ENCODE measurements around the gene TAF4B.

The TAF4B gene

GRCh38 chr18:26397019-26397418 is 170.8 kb downstream of the TAF4B start:
- H3F3A ChIP-seq (ENCODE audit: insufficient read depth), result 0 out of 2 replicates have a peak, but pooled peaks cover 6% of the 10 kb centered on the region
- no peak overlapping the region for H3K4me3 ChIP-seq (ENCODE audit: insufficient read depth, low read length, poor library complexity, severe bottlenecking)
- no peaks in the 10 kb centered on the region for H3K79me2 ChIP-seq (ENCODE audit: insufficient read depth, low read length)
- H4K20me1 ChIP-seq (ENCODE audit: low read depth, low read length), result no peaks in the 10 kb centered on the region
- no peaks in the 10 kb centered on the region for H3K36me3 ChIP-seq (ENCODE audit: low read length)
- no peak overlapping the region for H3K27ac ChIP-seq (ENCODE audit: low read depth, low read length)
- H3K9me2 ChIP-seq (replicated peaks; ENCODE audit: insufficient read depth, low read length), result no peaks in the 10 kb centered on the region
- H3K9ac ChIP-seq (ENCODE audit: low read length), result no peak overlapping the region
- H3K27me3 ChIP-seq (ENCODE audit: low read length), result no peaks in the 10 kb centered on the region
- no peak for TF ChIP-seq CTCF (IDR thresholded peaks at IDR 0.05; ENCODE audit: insufficient read depth, low read length, poor library complexity, severe bottlenecking)
- TF ChIP-seq EZH2phosphoT487 (conservative IDR thresholded peaks at IDR 0.05; ENCODE audit: low read length), result no peak
- H3K4me2 ChIP-seq (ENCODE audit: low read depth, low read length, poor library complexity, severe bottlenecking), result no peak overlapping the region
- no peak overlapping the region for H2AFZ ChIP-seq (ENCODE audit: low read depth, low read length, severe bottlenecking)
- no peaks in the 10 kb centered on the region for H3K9me3 ChIP-seq (ENCODE audit: insufficient read depth, low read length)

GRCh38 chr18:26403491-26403890 is 177.2 kb downstream of the TAF4B start:
- H3K9me3 ChIP-seq (ENCODE audit: insufficient read depth, low read length), result no peaks in the 10 kb centered on the region
- TF ChIP-seq CTCF (IDR thresholded peaks at IDR 0.05; ENCODE audit: insufficient read depth, low read length, poor library complexity, severe bottlenecking), result no peak
- no peak for TF ChIP-seq EZH2phosphoT487 (conservative IDR thresholded peaks at IDR 0.05; ENCODE audit: low read length)

GRCh38 chr18:26405190-26405801 is 179.1 kb downstream of the TAF4B start:
- no peak overlapping the region for H3K4me3 ChIP-seq (ENCODE audit: insufficient read depth, low read length, poor library complexity, severe bottlenecking)
- TF ChIP-seq EZH2phosphoT487 (conservative IDR thresholded peaks at IDR 0.05; ENCODE audit: low read length) (no peak), CTCF (IDR thresholded peaks at IDR 0.05; ENCODE audit: insufficient read depth, low read length, poor library complexity, severe bottlenecking) (no peak)
- H3K9me2 ChIP-seq (replicated peaks; ENCODE audit: insufficient read depth, low read length), result no peaks in the 10 kb centered on the region
- no peaks in the 10 kb centered on the region for H3K9me3 ChIP-seq (ENCODE audit: insufficient read depth, low read length)
- H2AFZ ChIP-seq (ENCODE audit: low read depth, low read length, severe bottlenecking), result no peak overlapping the region
- no peak overlapping the region for H3K4me2 ChIP-seq (ENCODE audit: low read depth, low read length, poor library complexity, severe bottlenecking)
- H3K9ac ChIP-seq (ENCODE audit: low read length), result no peak overlapping the region
- H3K36me3 ChIP-seq (ENCODE audit: low read length), result no peaks in the 10 kb centered on the region
- H3K27me3 ChIP-seq (ENCODE audit: low read length), result no peaks in the 10 kb centered on the region
- H3K27ac ChIP-seq (ENCODE audit: low read depth, low read length), result no peak overlapping the region
- H3K79me2 ChIP-seq (ENCODE audit: insufficient read depth, low read length), result no peaks in the 10 kb centered on the region
- H3F3A ChIP-seq (ENCODE audit: insufficient read depth), result no peaks in the 10 kb centered on the region
- no peaks in the 10 kb centered on the region for H4K20me1 ChIP-seq (ENCODE audit: low read depth, low read length)

More at GRCh38 chr18:26403491-26403890, 177.2 kb downstream of the TAF4B start:
- Histone ChIP-seq H3K9me2 (replicated peaks; ENCODE audit: insufficient read depth, low read length) (no peaks in the 10 kb centered on the region), H3K79me2 (ENCODE audit: insufficient read depth, low read length) (no peaks in the 10 kb centered on the region), H3K4me2 (ENCODE audit: low read depth, low read length, poor library complexity, severe bottlenecking) (no peak overlapping the region), H4K20me1 (ENCODE audit: low read depth, low read length) (no peaks in the 10 kb centered on the region), H3K36me3 (ENCODE audit: low read length) (no peaks in the 10 kb centered on the region), H3F3A (ENCODE audit: insufficient read depth) (0 out of 2 replicates have a peak, but pooled peaks cover 6% of the 10 kb centered on the region), H3K27ac (ENCODE audit: low read depth, low read length) (no peak overlapping the region), H3K4me3 (ENCODE audit: insufficient read depth, low read length, poor library complexity, severe bottlenecking) (no peak overlapping the region), H3K27me3 (ENCODE audit: low read length) (no peaks in the 10 kb centered on the region), H3K9ac (ENCODE audit: low read length) (no peak overlapping the region), H2AFZ (ENCODE audit: low read depth, low read length, severe bottlenecking) (no peak overlapping the region)

All from SU-DHL-6 (cell line).